HepG2 (cell line): Measurements from ENCODE around the gene CCDC87. TPM values are rescaled to one million over a fixed set of nuclear protein-coding genes. Genes with fewer than 3 reads are reported as not detected.
A peak's percentile ranks its signal among the peaks of the same experiment; 100 is the strongest.

ENCODE experiments used
- CCDC6 ChIP-seq: sonication (generic); formaldehyde crosslinking; IDR thresholded peaks from 2 replicates; pipeline ENCODE4 v1.8.1; 2022; ENCODE audit warnings: mild to moderate bottlenecking, missing genetic modification reagents, moderate library complexity
- HCFC1 ChIP-seq: fragments of 150-350 bp; IDR thresholded peaks from 2 replicates; pipeline ENCODE4 v1.6.1; 2014; ENCODE audit warnings: low read depth, low read length
- HMG20B ChIP-seq: conservative IDR thresholded peaks from 2 replicates; pipeline ENCODE4 v1.6.1; 2016; ENCODE audit warnings: missing genetic modification reagents, missing compliant biosample characterization
- HOXA9 ChIP-seq: sonication (generic); formaldehyde crosslinking; IDR thresholded peaks from 2 replicates; pipeline ENCODE4 v1.8.1; 2022; ENCODE audit warnings: missing genetic modification reagents, mild to moderate bottlenecking, moderate library complexity, borderline replicate concordance
- KLF11 ChIP-seq: IDR thresholded peaks from 2 replicates; pipeline ENCODE4 v1.6.1; 2016; ENCODE audit warnings: missing compliant biosample characterization
- SNRNP70 ChIP-seq: fragments of 200-400 bp; formaldehyde crosslinking; IDR thresholded peaks from 2 replicates; pipeline ENCODE4 v1.6.1; 2017; ENCODE audit warnings: mild to moderate bottlenecking, low read depth, low read length, moderate library complexity
- XRCC5 ChIP-seq: fragments of 200-400 bp; formaldehyde crosslinking; optimal IDR thresholded peaks from 2 replicates; pipeline ENCODE3; 2017; ENCODE audit warnings: mild to moderate bottlenecking, low read length
- ZBTB7A ChIP-seq: sonication (generic); formaldehyde crosslinking; IDR thresholded peaks from 2 replicates; pipeline ENCODE4 v1.8.0; 2022; ENCODE audit warnings: mild to moderate bottlenecking, missing genetic modification reagents
- ZNF407 ChIP-seq: sonication (generic); formaldehyde crosslinking; IDR thresholded peaks from one replicate; pipeline ENCODE4 v1.5.1; 2020; ENCODE audit warnings: mild to moderate bottlenecking, missing genetic modification reagents; ENCODE audit errors: not compliant biosample characterization
- ZNF503 ChIP-seq: sonication (generic); formaldehyde crosslinking; IDR thresholded peaks from 2 replicates; pipeline ENCODE4 v1.4.0; 2020; ENCODE audit warnings: missing genetic modification reagents
- ZNF563 ChIP-seq: sonication (generic); formaldehyde crosslinking; IDR thresholded peaks from 2 replicates; pipeline ENCODE4 v1.8.0; 2022; ENCODE audit warnings: mild to moderate bottlenecking, moderate library complexity, missing genetic modification reagents
- ZNF616 ChIP-seq: sonication (generic); formaldehyde crosslinking; IDR thresholded peaks from 2 replicates; pipeline ENCODE4 v1.5.0; 2020; ENCODE audit warnings: low read depth, mild to moderate bottlenecking, missing genetic modification reagents
- ZNF644 ChIP-seq: IDR thresholded peaks from 2 replicates; pipeline ENCODE4 v1.6.1; 2016; ENCODE audit warnings: low read depth
- ZSCAN9 ChIP-seq: IDR thresholded peaks from 2 replicates; pipeline ENCODE4 v1.6.1; 2016; ENCODE audit warnings: borderline replicate concordance
- polyA plus RNA-seq, 8 experiments: library from polyadenylated mRNA; depleted of rRNA in 3 of 8; stranded (reverse) in 7 of 8; unstranded in 1 of 8; fragments of >200 nt; fragmentation: Illumina TruSeq in 4 of 8; extraction: Trizol in 4 of 8; gene quantifications; 2 replicates each; pipeline versions ENCODE4 v1.2.1 to v1.2.3, GENCODE V29; 2011 to 2016; ENCODE audit warnings: low read depth in 4 of 8, missing spikeins in 1 of 8, mixed read lengths in 1 of 8; ENCODE audit not compliant: insufficient read depth in 1 of 8
- total RNA-seq, 5 experiments: library from RNA; depleted of rRNA; stranded (reverse); fragments of >200 nt; fragmentation: Illumina TruSeq; extraction: Trizol; gene quantifications; 2 replicates each; pipeline ENCODE4 v1.2.3, GENCODE V29; 2016; ENCODE audit warnings: low read depth in 1 of 5
- TF ChIP-seq, protein P1 (sequence below): sonication (generic); formaldehyde crosslinking; IDR thresholded peaks from 2 replicates; pipeline ENCODE4 v1.5.0; 2020; ENCODE audit warnings: mild to moderate bottlenecking, missing genetic modification reagents, moderate library complexity
- TF ChIP-seq, protein P2 (sequence below): IDR thresholded peaks from 2 replicates; pipeline ENCODE4 v1.6.1; 2016; ENCODE audit warnings: mild to moderate bottlenecking

Gene CCDC87
- total and polyA plus RNA-seq, 2 of the 13 experiments (the other 11 are each of a cell fraction or from before 2014, with no cell fraction given): 0.05 to 0.42 TPM

DNA sequence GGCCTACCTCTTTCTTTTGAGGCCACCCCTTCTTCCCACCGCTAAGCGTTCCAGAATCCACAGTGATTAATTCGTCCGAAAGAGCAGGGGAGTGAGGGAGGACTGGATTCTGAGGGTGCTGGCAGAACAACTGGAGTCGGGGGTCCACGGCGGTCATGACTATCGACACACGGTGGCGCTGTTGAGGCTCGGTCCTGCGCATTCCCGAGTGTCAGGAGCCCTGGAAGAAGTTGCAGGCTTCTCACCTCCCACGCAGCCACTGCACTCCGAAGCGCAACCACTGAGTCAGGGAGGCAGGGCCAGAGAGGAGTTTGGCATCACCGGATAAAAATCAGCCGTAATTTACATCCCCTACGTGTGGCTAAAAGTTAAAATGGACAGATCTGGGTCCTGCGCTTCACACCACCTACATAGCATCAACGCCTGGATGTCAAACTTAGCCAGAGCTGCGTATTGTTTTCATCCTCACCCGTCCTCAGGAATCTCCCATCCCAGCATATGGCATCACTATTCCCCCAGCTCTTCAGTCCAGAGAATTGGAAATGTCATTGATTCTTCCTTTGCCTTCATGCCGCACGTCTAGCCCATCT lies 13.8 kb downstream of the CCDC87 start (continued):
- TF ChIP-seq ZNF407 (CRISPR knock-in tag) (peak; percentile 36), CCDC6 (no peak), ZNF644 (no peak), HCFC1 (no peak), KLF11 (CRISPR knock-in tag) (no peak), ZSCAN9 (CRISPR knock-in tag) (no peak), SNRNP70 (no peak), HMG20B (CRISPR knock-in tag) (no peak), ZNF616 (no peak), ZNF503 (CRISPR knock-in tag) (no peak), HOXA9 (CRISPR knock-in tag) (no peak), ZNF563 (no peak), ZBTB7A (CRISPR knock-in tag) (no peak), XRCC5 (peak; percentile 47)
- TF ChIP-seq, protein P1, sequence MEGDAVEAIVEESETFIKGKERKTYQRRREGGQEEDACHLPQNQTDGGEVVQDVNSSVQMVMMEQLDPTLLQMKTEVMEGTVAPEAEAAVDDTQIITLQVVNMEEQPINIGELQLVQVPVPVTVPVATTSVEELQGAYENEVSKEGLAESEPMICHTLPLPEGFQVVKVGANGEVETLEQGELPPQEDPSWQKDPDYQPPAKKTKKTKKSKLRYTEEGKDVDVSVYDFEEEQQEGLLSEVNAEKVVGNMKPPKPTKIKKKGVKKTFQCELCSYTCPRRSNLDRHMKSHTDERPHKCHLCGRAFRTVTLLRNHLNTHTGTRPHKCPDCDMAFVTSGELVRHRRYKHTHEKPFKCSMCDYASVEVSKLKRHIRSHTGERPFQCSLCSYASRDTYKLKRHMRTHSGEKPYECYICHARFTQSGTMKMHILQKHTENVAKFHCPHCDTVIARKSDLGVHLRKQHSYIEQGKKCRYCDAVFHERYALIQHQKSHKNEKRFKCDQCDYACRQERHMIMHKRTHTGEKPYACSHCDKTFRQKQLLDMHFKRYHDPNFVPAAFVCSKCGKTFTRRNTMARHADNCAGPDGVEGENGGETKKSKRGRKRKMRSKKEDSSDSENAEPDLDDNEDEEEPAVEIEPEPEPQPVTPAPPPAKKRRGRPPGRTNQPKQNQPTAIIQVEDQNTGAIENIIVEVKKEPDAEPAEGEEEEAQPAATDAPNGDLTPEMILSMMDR (CRISPR knock-in tag): peak; percentile 95
- TF ChIP-seq, protein P2, sequence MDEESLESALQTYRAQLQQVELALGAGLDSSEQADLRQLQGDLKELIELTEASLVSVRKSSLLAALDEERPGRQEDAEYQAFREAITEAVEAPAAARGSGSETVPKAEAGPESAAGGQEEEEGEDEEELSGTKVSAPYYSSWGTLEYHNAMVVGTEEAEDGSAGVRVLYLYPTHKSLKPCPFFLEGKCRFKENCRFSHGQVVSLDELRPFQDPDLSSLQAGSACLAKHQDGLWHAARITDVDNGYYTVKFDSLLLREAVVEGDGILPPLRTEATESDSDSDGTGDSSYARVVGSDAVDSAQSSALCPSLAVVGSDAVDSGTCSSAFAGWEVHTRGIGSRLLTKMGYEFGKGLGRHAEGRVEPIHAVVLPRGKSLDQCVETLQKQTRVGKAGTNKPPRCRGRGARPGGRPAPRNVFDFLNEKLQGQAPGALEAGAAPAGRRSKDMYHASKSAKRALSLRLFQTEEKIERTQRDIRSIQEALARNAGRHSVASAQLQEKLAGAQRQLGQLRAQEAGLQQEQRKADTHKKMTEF (CRISPR knock-in tag): 0 out of 2 replicates have a peak, but pooled peaks have one; percentile 24
